ENCODE measurements around the gene ZNF33A. TPM values are rescaled to one million over a fixed set of nuclear protein-coding genes. Genes with fewer than 3 reads are reported as not detected.

Gene ZNF33A
- 10 to 100 TPM; 16.2 to 25.7 TPM for total RNA-seq
- 10 to 100 TPM in 1 of 2 donors, 1 to 10 TPM in 1; 6.7 to 10.1 TPM for polyA plus RNA-seq

- H3K36me3 ChIP-seq (ENCODE audit: control insufficient read depth in 4 of 4, insufficient read depth in 3 of 4, low read depth in 1 of 4, low read length in 3 of 4) = peaks cover 0 to 2% (median under 1%) of the 10 kb centered on the region in 4 donors
- peak; percentile 91 for TF ChIP-seq YY1 (IDR thresholded peaks at IDR 0.05)
- TF ChIP-seq ATF3 (IDR thresholded peaks at IDR 0.05) = peak; percentile 16
- peak in 1 of 2 donors; percentile 26 for TF ChIP-seq RAD21 (IDR thresholded peaks at IDR 0.05)
- TF ChIP-seq RXRA (IDR thresholded peaks at IDR 0.05) = peak; percentile 34 to 35
- peak; percentile 45 for TF ChIP-seq MAX (IDR thresholded peaks at IDR 0.05)
- TF ChIP-seq GABPA (IDR thresholded peaks at IDR 0.05 in 1 of 2, conservative IDR thresholded peaks at IDR 0.05 in 1 of 2) = peak in 1 of 2 donors; percentile 73
- no peak for TF ChIP-seq NR2F2 (IDR thresholded peaks at IDR 0.05)
- no peak for TF ChIP-seq FOXA2 (IDR thresholded peaks at IDR 0.05)
- TF ChIP-seq SP1 (IDR thresholded peaks at IDR 0.05) = peak; percentile 61
- no peak for TF ChIP-seq CTCF (IDR thresholded peaks at IDR 0.05; ENCODE audit: low read depth, low read length, missing input control)
- peak; percentile 70 for TF ChIP-seq REST (IDR thresholded peaks at IDR 0.05)
- TF ChIP-seq TAF1 (conservative IDR thresholded peaks at IDR 0.05) = peak; percentile 91
- TF ChIP-seq EGR1 (IDR thresholded peaks at IDR 0.05; ENCODE audit: low read depth in 2 of 2) = peak; percentile 20 to 21
- peak in 1 of 2 donors; percentile 21 for TF ChIP-seq HNF4A (conservative IDR thresholded peaks at IDR 0.05)
- H3K4me1 ChIP-seq (ENCODE audit: control insufficient read depth in 4 of 4, insufficient read depth in 4 of 4, low read length in 3 of 4) = peaks cover 4 to 12% (median 7%) of the 10 kb centered on the region in 4 donors
- DNase-seq (ENCODE audit: low spot score) = peak; percentile 80
- no peaks in the 10 kb centered on the region for H3K27me3 ChIP-seq (ENCODE audit: control insufficient read depth in 4 of 4, insufficient read depth in 4 of 4, low read length in 3 of 4)
- under 1% methylated on average over 46 of the region's 46 CpGs for WGBS
- H3K4me3 ChIP-seq (ENCODE audit: low read depth in 1 of 3, low read length in 3 of 3) = peak within 1 kb of the TSS; percentile 85 to 92 (median 92)
- H3K9me3 ChIP-seq (ENCODE audit: control insufficient read depth in 4 of 4, low read length in 3 of 4) = no peaks in the 10 kb centered on the region
- H3K27ac ChIP-seq (ENCODE audit: low read depth in 1 of 2, low read length in 2 of 2) = peak within 1 kb of the TSS; percentile 99 to 100
- H3K9ac ChIP-seq (ENCODE audit: low read depth in 1 of 2, low read length in 2 of 2) = peak within 1 kb of the TSS; percentile 63 to 88
Observed at GRCh38 chr10:38010119-38010903, at the start of gene ZNF33A. ZNF33A (plus strand) TSS chr10:38010675; CDS start chr10:38012342, 1,667 bp downstream.

- H3K36me3 ChIP-seq (ENCODE audit: control insufficient read depth in 4 of 4, insufficient read depth in 3 of 4, low read depth in 1 of 4, low read length in 3 of 4) = peaks cover 3 to 13% (median 11%) of the 10 kb centered on the region in 4 donors
- peaks cover 0 to 21% (median 8%) of the 10 kb centered on the region in 4 donors for H3K9me3 ChIP-seq (ENCODE audit: control insufficient read depth in 4 of 4, low read length in 3 of 4)
- no peak overlapping the region for H3K27ac ChIP-seq (ENCODE audit: low read depth in 1 of 2, low read length in 2 of 2)
- no peak for DNase-seq (ENCODE audit: low spot score)
- H3K9ac ChIP-seq (ENCODE audit: low read depth in 1 of 2, low read length in 2 of 2) = no peak overlapping the region
- TF ChIP-seq FOXA1 (IDR thresholded peaks at IDR 0.05) (no peak), REST (IDR thresholded peaks at IDR 0.05) (no peak), HNF4G (IDR thresholded peaks at IDR 0.05) (no peak), RXRA (IDR thresholded peaks at IDR 0.05) (no peak), FOXA2 (IDR thresholded peaks at IDR 0.05) (no peak), HNF4A (conservative IDR thresholded peaks at IDR 0.05) (no peak), YY1 (IDR thresholded peaks at IDR 0.05) (no peak), MAX (IDR thresholded peaks at IDR 0.05) (no peak)
- H3K4me1 ChIP-seq (ENCODE audit: control insufficient read depth in 4 of 4, insufficient read depth in 4 of 4, low read length in 3 of 4) = no peaks in the 10 kb centered on the region
- no peak overlapping the region for H3K4me3 ChIP-seq (ENCODE audit: low read depth in 1 of 3, low read length in 3 of 3)
- no peaks in the 10 kb centered on the region for H3K27me3 ChIP-seq (ENCODE audit: control insufficient read depth in 4 of 4, insufficient read depth in 4 of 4, low read length in 3 of 4)
Observed at GRCh38 chr10:37965006-37965405, 45.5 kb upstream of the ZNF33A start.
